GM12864 (cell line): ENCODE data around the gene SHISA8.

Experiments
- DNase-seq: peaks from one replicate; pipeline ENCODE4 v3.0.0-alpha.2; 2011; ENCODE audit warnings: low read depth
- H3K4me3 ChIP-seq: 2 replicates; pipeline ENCODE4 v1.5.1; 2011; ENCODE audit warnings: mild to moderate bottlenecking, low read depth, low read length, control low read depth
- CTCF ChIP-seq: IDR thresholded peaks from 2 replicates; pipeline ENCODE4 v1.5.1; 2011; ENCODE audit warnings: low read depth, mild to moderate bottlenecking, moderate library complexity, low read length, control low read depth, inconsistent platforms; ENCODE audit errors: missing control alignments

The SHISA8 gene

GRCh38 chr22:41893591-41894375, 21.1 kb downstream of the SHISA8 start:
- H3K4me3 ChIP-seq, result no peak overlapping the region
- DNase-seq, result no peak
- TF ChIP-seq CTCF, result no peak

- DNase-seq, result no peak
- H3K4me3 ChIP-seq, result no peak overlapping the region
- no peak for TF ChIP-seq CTCF
These were observed 22.2 kb downstream of the SHISA8 start for GRCh38 chr22:41892721-41893120.

GRCh38 chr22:41891407-41891806, 23.5 kb downstream of the SHISA8 start:
- no peak overlapping the region for H3K4me3 ChIP-seq
- TF ChIP-seq CTCF, result no peak
- DNase-seq, result no peak

GRCh38 chr22:41888627-41889200, 26.2 kb downstream of the SHISA8 start:
- no peak overlapping the region for H3K4me3 ChIP-seq
- DNase-seq, result no peak
- TF ChIP-seq CTCF, result no peak

- no peak for DNase-seq
- no peak overlapping the region for H3K4me3 ChIP-seq
- no peak for TF ChIP-seq CTCF
These were observed 29.4 kb downstream of the SHISA8 start for GRCh38 chr22:41885516-41885915.

- no peak for DNase-seq
- TF ChIP-seq CTCF, result no peak
- no peak overlapping the region for H3K4me3 ChIP-seq
These were observed 29.8 kb downstream of the SHISA8 start for GRCh38 chr22:41885116-41885515.

GRCh38 chr22:41883400-41883799, 31.5 kb downstream of the SHISA8 start:
- H3K4me3 ChIP-seq, result no peak overlapping the region
- TF ChIP-seq CTCF, result no peak
- no peak for DNase-seq
